NCI-H526 treated with DMSO at 0.1 percent for 48 hours (cell line): ENCODE measurements around the gene COPE.

ENCODE experiments used
- DNase-seq: peaks from one replicate; lab custom pipeline; 2025; lab: John Stamatoyannopoulos, UW

The COPE gene

GRCh38 chr19:18850471-18851375 lies 68.5 kb downstream of the COPE start:
- DNase-seq: no peak

- DNase-seq: no peak
Measured at GRCh38 chr19:18849838-18850400, 69.3 kb downstream of the COPE start.
